Small intestine (tissue), 7 donors: ENCODE data around the gene TSG101. TPM values are rescaled to one million over a fixed set of nuclear protein-coding genes. Genes with fewer than 3 reads are reported as not detected.

ENCODE experiments used
- DNase-seq, 2 donors: peaks; one replicate each; pipeline versions ENCODE4 v3.0.0 to v3.0.0-alpha.2; 2013
- FAIRE-seq: peaks from 2 replicates; lab custom pipeline; 2012; peaks lifted over from hg19 to GRCh38; lab: Jason Lieb, UNC
- H3K27ac ChIP-seq, 3 donors: one replicate each; pipeline ENCODE4 v1.5.1; 2013; ENCODE audit warnings: low read length in 2 of 3, mild to moderate bottlenecking in 2 of 3, control low read depth in 1 of 3, inconsistent platforms in 1 of 3, low read depth in 1 of 3, moderate library complexity in 1 of 3
- H3K27me3 ChIP-seq, 3 donors: one replicate each; pipeline ENCODE4 v1.6.1; 2013; ENCODE audit warnings: low read length in 3 of 3, inconsistent platforms in 1 of 3; ENCODE audit not compliant: control insufficient read depth in 3 of 3, insufficient read depth in 3 of 3
- H3K36me3 ChIP-seq, 3 donors: one replicate each; pipeline ENCODE4 v1.6.1; 2013; ENCODE audit warnings: low read length in 3 of 3, inconsistent platforms in 1 of 3, low read depth in 1 of 3, mild to moderate bottlenecking in 1 of 3, moderate library complexity in 1 of 3; ENCODE audit not compliant: control insufficient read depth in 3 of 3, insufficient read depth in 2 of 3
- H3K4me1 ChIP-seq, 3 donors: one replicate each; pipeline ENCODE4 v1.6.1; 2013; ENCODE audit warnings: low read length in 2 of 3, inconsistent platforms in 1 of 3, low read depth in 1 of 3, mild to moderate bottlenecking in 1 of 3, moderate library complexity in 1 of 3; ENCODE audit not compliant: control insufficient read depth in 3 of 3, insufficient read depth in 2 of 3
- H3K4me3 ChIP-seq, 3 donors: one replicate each; pipeline ENCODE4 v1.5.1; 2013; ENCODE audit warnings: low read length in 3 of 3, control low read depth in 1 of 3, inconsistent platforms in 1 of 3, low read depth in 1 of 3, mild to moderate bottlenecking in 1 of 3, moderate library complexity in 1 of 3
- H3K9me3 ChIP-seq, 2 donors: one replicate each; pipeline ENCODE4 v1.6.1; 2013; ENCODE audit warnings: low read depth in 1 of 2, low read length in 1 of 2; ENCODE audit not compliant: control insufficient read depth in 2 of 2, insufficient read depth in 1 of 2
- WGBS, 3 donors: extraction: QIAGEN DNeasy Blood & Tissue Kit; methylation state at CpG; one replicate each; pipeline ENCODE4 v1.1.7; 2013; 5-methylcytosine and 5-hydroxymethylcytosine counted together
- polyA plus RNA-seq, 4 donors: library from polyadenylated mRNA; stranded (reverse) in 3 of 4; unstranded in 1 of 4; fragments of 200-250 nt in 3 of 4; fragments of 120-200 nt in 1 of 4; gene quantifications; one replicate each; pipeline versions ENCODE4 v1.2.1 to v1.2.3, GENCODE V29; 2013
- donor health status: healthy with polysubstance abuse.
- donor health status: control.
- donor health status: control.
- donor health status: Bipolar disorder and iron deficiency.
- donor health status: healthy.

Gene TSG101
- polyA plus RNA-seq, 4 donors: 52.6 to 80.5 (median 75.6) TPM

DNA sequence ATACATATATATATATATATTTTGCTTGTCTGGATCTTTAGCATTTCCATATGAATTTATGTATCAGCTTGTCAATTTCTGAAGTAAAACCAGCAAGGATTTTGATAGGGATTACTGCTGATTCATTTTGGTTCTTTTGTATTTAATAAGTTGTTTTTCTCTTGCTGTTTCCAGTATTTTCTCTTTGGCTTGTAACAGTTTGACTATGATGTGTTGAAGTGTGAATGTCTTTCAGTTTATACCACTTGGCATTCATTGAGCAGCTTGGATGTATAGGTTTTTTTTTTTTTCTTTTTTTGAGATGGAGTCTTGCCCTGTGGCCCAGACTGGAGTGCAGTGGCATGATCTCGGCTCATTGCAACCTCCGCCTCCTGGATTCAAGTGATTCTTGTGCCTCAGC lies 58.7 kb downstream of the TSG101 start:
- Histone ChIP-seq H3K27ac (no peak overlapping the region), H3K4me1 (no peaks in the 10 kb centered on the region), H3K36me3 (peaks cover 0 to 2% (median 0%) of the 10 kb centered on the region in 3 donors), H3K9me3 (no peaks in the 10 kb centered on the region), H3K27me3 (no peaks in the 10 kb centered on the region), H3K4me3 (no peak overlapping the region)
- FAIRE-seq (no peak), DNase-seq (no peak)
- WGBS, 3 donors: 89 to 94% (median 93%) methylated on average over 2 of the region's 2 CpGs

DNA sequence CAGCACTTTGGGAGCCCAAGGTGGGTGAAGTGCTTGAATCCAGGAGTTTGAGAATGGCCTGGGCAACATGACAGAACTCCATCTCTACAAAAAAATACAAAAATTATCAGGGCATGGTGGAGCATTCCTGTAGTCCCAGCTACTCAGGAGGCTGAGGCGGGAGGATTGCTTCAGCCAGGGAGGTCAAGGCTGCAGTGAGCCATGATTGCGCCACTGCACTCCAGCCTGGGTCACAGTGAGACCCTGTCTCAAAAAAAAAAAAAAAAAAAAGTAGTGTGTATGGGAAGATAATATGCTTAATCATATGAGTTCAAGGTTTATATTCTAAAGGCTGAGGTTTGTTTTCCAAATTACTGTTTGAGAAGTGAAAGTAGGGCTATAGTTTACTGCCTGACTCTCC lies 60.3 kb downstream of the TSG101 start:
- FAIRE-seq: no peak
- no peak for DNase-seq
- H3K4me1 ChIP-seq: no peaks in the 10 kb centered on the region
- no peaks in the 10 kb centered on the region for H3K36me3 ChIP-seq
- 93 to 99% (median 94%) methylated on average over 2 of the region's 2 CpGs for WGBS, 3 donors
- no peak overlapping the region for H3K27ac ChIP-seq
- no peak overlapping the region for H3K4me3 ChIP-seq
- no peaks in the 10 kb centered on the region for H3K9me3 ChIP-seq
- no peaks in the 10 kb centered on the region for H3K27me3 ChIP-seq

DNA sequence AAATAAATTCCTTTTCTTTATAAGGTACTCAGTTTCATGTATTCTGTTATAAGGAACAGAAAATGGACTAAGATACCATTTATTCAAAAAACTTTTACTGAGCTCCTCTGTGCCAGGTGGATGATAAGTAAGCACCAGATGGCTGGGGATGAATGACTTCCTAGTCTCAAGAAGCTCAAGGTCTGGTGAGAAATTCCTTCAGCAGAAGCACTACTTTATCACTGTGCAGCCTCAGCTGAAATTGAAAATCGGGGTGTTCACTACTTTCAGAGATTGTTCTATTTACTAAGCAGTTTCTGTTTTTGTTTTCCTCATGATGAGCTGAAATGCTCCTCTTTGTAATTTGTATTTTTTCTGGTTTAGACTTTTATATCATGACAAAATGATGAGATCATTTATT lies 63.3 kb downstream of the TSG101 start:
- no peak for DNase-seq
- H3K27me3 ChIP-seq: no peaks in the 10 kb centered on the region
- H3K27ac ChIP-seq: no peak overlapping the region
- H3K4me3 ChIP-seq: no peak overlapping the region
- H3K36me3 ChIP-seq: no peaks in the 10 kb centered on the region
- 28 to 45% (median 33%) methylated on average over 1 of the region's 1 CpG for WGBS, 3 donors
- H3K4me1 ChIP-seq: no peaks in the 10 kb centered on the region
- no peaks in the 10 kb centered on the region for H3K9me3 ChIP-seq
- no peak for FAIRE-seq

DNA sequence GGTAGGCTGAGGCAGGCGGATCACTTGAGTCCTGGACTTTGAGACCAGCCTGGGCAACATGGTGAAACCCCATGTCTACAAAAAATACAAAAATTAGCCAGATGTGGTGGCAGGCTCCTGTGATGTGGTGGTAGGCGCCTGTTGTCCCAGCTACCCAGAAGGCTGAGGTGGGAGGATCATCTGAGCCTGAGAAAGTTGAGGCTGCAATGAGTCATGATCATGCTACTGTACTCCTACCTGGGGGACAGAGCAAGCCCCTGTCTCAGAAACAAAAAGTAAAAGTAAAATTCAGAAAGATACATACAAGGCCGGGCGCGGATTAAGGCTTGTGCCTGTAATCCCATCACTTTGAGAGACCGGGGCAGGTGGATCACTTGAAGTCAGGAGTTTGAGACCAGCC lies 64.8 kb downstream of the TSG101 start:
- DNase-seq (no peak), FAIRE-seq (no peak)
- H3K27me3 ChIP-seq: no peaks in the 10 kb centered on the region
- no peak overlapping the region for H3K4me3 ChIP-seq
- H3K27ac ChIP-seq: no peak overlapping the region
- H3K9me3 ChIP-seq: no peaks in the 10 kb centered on the region
- WGBS, 3 donors: 93 to 96% (median 95%) methylated on average over 6 of the region's 6 CpGs
- H3K4me1 ChIP-seq: peaks cover 0 to 2% (median 0%) of the 10 kb centered on the region in 3 donors
- H3K36me3 ChIP-seq: no peaks in the 10 kb centered on the region

DNA sequence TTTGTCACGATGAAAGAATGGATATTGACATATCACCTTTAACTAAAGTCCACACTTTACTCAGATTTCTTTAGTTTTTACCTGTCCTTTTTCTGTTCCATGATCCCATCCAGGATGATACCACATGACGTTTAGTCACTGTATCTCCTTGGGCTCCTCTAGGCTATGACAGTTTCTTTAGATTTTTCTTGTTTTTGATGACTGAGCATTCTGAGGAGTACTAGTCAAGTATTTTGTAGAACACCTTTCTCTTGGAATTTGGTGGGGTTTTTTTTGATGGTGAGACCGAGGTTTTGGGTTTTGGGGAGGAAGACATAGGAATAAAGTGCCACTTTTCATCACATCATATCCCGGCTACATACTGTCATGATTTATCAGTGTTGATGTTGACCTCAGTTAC lies 67.1 kb downstream of the TSG101 start:
- no peak overlapping the region for H3K27ac ChIP-seq
- H3K27me3 ChIP-seq: peaks cover 0 to 1% (median 0%) of the 10 kb centered on the region in 3 donors
- FAIRE-seq: no peak
- peaks cover 0 to 2% of the 10 kb centered on the region in 2 donors for H3K9me3 ChIP-seq
- no peak overlapping the region for H3K4me3 ChIP-seq
- no peaks in the 10 kb centered on the region for H3K36me3 ChIP-seq
- peaks cover 0 to 3% (median 0%) of the 10 kb centered on the region in 3 donors for H3K4me1 ChIP-seq
- DNase-seq: no peak
- 92 to 95% (median 94%) methylated on average over 4 of the region's 4 CpGs for WGBS, 3 donors

DNA sequence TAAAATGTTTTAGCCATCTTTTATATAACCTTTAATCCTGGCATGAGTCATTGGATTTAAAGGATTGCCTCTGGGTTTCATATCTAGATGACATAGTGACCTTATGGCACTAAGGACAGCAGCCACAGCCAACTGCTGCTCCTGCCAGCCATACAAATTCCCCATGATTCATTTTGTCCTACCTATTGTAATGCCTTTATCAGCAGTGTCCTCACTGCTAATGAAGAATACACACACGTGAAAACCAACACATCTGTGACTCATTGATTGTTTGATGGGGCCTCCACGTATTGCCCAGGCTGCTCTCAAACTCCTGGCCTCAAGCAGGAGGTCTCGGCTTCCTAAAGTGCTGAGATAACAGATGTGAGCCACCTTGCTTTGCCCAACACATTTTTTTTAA lies 69.3 kb downstream of the TSG101 start:
- peaks cover 0 to 1% (median 0%) of the 10 kb centered on the region in 3 donors for H3K27me3 ChIP-seq
- 6 to 36% (median 26%) methylated on average over 3 of the region's 3 CpGs for WGBS, 3 donors
- peaks cover 0 to 3% (median 0%) of the 10 kb centered on the region in 3 donors for H3K4me1 ChIP-seq
- no peak overlapping the region for H3K27ac ChIP-seq
- no peak overlapping the region for H3K4me3 ChIP-seq
- DNase-seq (peak; percentile 48 to 89), FAIRE-seq (no peak)
- H3K36me3 ChIP-seq: no peaks in the 10 kb centered on the region
- peaks cover 0 to 2% of the 10 kb centered on the region in 2 donors for H3K9me3 ChIP-seq

DNA sequence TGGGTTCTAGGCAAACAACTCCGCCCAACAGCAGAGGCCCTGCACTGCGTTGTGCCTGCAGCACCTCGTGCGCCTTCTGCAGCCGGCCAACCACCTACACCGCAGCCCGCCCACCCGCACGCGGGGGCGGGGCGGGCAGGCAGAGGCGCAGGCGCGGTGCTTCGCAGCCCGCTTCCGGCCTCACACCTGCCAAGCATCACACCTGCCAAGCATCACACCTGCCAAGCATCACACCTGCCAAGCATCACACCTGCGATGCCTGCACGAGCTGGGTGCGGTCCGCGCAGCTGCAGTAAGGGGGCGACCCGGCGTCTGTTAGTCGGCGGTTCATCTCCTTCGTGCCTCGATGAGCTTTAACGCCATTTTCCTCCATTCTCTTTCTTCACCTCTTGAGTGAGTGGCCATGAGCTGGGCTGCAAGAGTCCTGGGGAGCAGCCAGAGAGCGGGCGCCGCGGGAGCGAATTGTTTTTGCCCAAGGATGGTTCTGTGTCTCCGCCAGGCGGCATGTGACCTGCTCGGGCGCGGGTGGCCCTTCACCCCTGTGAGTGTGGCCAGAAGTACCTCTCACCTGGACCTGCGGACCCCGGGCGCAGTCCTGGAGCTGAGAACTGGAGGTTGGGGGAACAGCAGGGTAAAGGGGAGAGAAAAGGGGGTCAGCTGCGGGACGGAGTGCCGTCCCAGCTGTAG lies 70.9 kb downstream of the TSG101 start, which contains the start of gene LDHAL6A:
TSS of gene LDHAL6A (plus strand) at position 171 of the 687 bp plus-strand sequence. CDS start 825 bp downstream, outside the sequence.
- FAIRE-seq (no peak), DNase-seq (no peak)
- Histone ChIP-seq H3K27me3 (peaks cover 0 to 1% (median 0%) of the 10 kb centered on the region in 3 donors), H3K9me3 (peaks cover 0 to 2% of the 10 kb centered on the region in 2 donors), H3K4me1 (peaks cover 0 to 3% (median 0%) of the 10 kb centered on the region in 3 donors), H3K4me3 (no peak within 1 kb of the TSS), H3K36me3 (no peaks in the 10 kb centered on the region), H3K27ac (no peak within 1 kb of the TSS)
- 38 to 71% (median 71%) methylated on average over 47 of the region's 47 CpGs for WGBS, 3 donors

DNA sequence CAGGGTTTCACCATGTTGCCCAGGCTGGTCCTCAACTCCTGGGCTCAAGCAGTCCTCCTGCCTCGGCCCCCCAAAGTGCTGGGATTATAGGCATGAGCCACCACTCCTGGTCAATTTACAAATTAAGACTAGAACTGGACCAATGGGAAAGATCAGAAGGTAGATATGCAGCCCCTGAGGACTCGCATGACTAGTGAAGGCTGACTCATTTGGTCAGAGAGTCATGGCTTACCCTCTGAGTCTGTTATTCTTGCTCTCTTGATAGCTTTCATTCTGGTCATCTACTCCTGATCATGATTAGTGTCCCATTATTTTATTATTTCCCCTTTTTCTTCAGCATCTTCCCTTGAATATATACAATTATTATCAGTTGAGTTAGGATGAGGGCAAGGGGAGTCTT lies 73.8 kb downstream of the TSG101 start:
- no peak overlapping the region for H3K4me3 ChIP-seq
- H3K27me3 ChIP-seq: peaks cover 0 to 5% (median 0%) of the 10 kb centered on the region in 3 donors
- no peaks in the 10 kb centered on the region for H3K36me3 ChIP-seq
- 82 to 97% (median 84%) methylated on average over 2 of the region's 2 CpGs for WGBS, 3 donors
- DNase-seq (no peak), FAIRE-seq (no peak)
- no peak overlapping the region for H3K27ac ChIP-seq
- peaks cover 0 to 2% (median 0%) of the 10 kb centered on the region in 3 donors for H3K4me1 ChIP-seq
- peaks cover 0 to 2% of the 10 kb centered on the region in 2 donors for H3K9me3 ChIP-seq
